DOHH2 (cell line): Measurements from ENCODE around the gene ITGAE.
"Not testable (repeated sequence)": the region's sequence is repeated elsewhere in the genome, so short reads cannot be mapped to it uniquely, and the experiment has no call there.

Experiments used
- H3F3A ChIP-seq: fragments of 200-600 bp; sonication (generic), shearing (Covaris generic); 2 replicates; pipeline ENCODE4 v1.6.0; 2016; ENCODE audit warnings: antibody characterized with exemption, mild to moderate bottlenecking; ENCODE audit not compliant: control insufficient read depth, insufficient read depth
- H3K27ac ChIP-seq: fragments of 200-600 bp; sonication (generic); 2 replicates; pipeline ENCODE4 v1.5.1; 2014; ENCODE audit warnings: low read depth, mild to moderate bottlenecking, low read length, moderate library complexity
- H3K27me3 ChIP-seq: fragments of 200-600 bp; sonication (generic); 2 replicates; pipeline ENCODE4 v1.6.1; 2014; ENCODE audit warnings: mild to moderate bottlenecking, low read length, mixed read lengths; ENCODE audit not compliant: control insufficient read depth
- H3K36me3 ChIP-seq: fragments of 200-600 bp; sonication (generic); 2 replicates; pipeline ENCODE4 v1.6.1; 2014; ENCODE audit warnings: mild to moderate bottlenecking, low read length, moderate library complexity, mixed read lengths; ENCODE audit not compliant: control insufficient read depth
- H3K4me1 ChIP-seq: fragments of 200-600 bp; sonication (generic); 2 replicates; pipeline ENCODE4 v1.6.1; 2014; ENCODE audit warnings: mild to moderate bottlenecking, low read length, mixed read lengths; ENCODE audit not compliant: control insufficient read depth
- H3K4me2 ChIP-seq: fragments of 200-600 bp; sonication (generic); 2 replicates; pipeline ENCODE4 v1.6.0; 2014; ENCODE audit warnings: mild to moderate bottlenecking, low read length, moderate library complexity
- H3K4me3 ChIP-seq: fragments of 200-600 bp; sonication (generic); 2 replicates; pipeline ENCODE4 v1.5.1; 2014; ENCODE audit warnings: mild to moderate bottlenecking, low read length, mixed read lengths
- H3K79me2 ChIP-seq: fragments of 200-600 bp; sonication (generic); 2 replicates; pipeline ENCODE4 v1.6.1; 2014; ENCODE audit warnings: mild to moderate bottlenecking, low read length, mixed read lengths; ENCODE audit not compliant: control insufficient read depth
- H3K9me2 ChIP-seq: fragments of 200-600 bp; sonication (generic); replicated peaks from 2 replicates; pipeline ENCODE4 v1.6.1; 2014; ENCODE audit warnings: mild to moderate bottlenecking, low read length, mixed read lengths; ENCODE audit not compliant: control insufficient read depth
- H3K9me3 ChIP-seq: fragments of 200-600 bp; sonication (generic); 2 replicates; pipeline ENCODE4 v1.6.1; 2014; ENCODE audit warnings: antibody characterized with exemption, low read length, mixed read lengths; ENCODE audit not compliant: control insufficient read depth, insufficient read depth
- H4K20me1 ChIP-seq: fragments of 200-600 bp; sonication (generic); 2 replicates; pipeline ENCODE4 v1.6.0; 2014; ENCODE audit warnings: low read depth, mild to moderate bottlenecking, antibody characterized with exemption, low read length, moderate library complexity; ENCODE audit not compliant: control insufficient read depth, insufficient read depth
- CTCF ChIP-seq: fragments of 200-600 bp; sonication (generic); IDR thresholded peaks from one replicate; pipeline ENCODE4 v1.5.1; 2014; ENCODE audit warnings: antibody characterized with exemption, mild to moderate bottlenecking, low read depth, low read length; ENCODE audit not compliant: poor library complexity, severe bottlenecking
- EZH2phosphoT487 ChIP-seq: fragments of 200-600 bp; sonication (generic); IDR thresholded peaks from 2 replicates; pipeline ENCODE4 v1.6.1; 2017; ENCODE audit warnings: borderline replicate concordance, mild to moderate bottlenecking, antibody characterized with exemption, low read length, moderate library complexity, mixed read lengths

Gene ITGAE

GRCh38 chr17:3712811-3713463 is 88.1 kb downstream of the ITGAE start:
- Histone ChIP-seq H3K9me2 (no peaks in the 10 kb centered on the region), H3K4me1 (peaks cover 44% of the 10 kb centered on the region), H3F3A (peaks cover 24% of the 10 kb centered on the region), H3K79me2 (no peaks in the 10 kb centered on the region), H4K20me1 (no peaks in the 10 kb centered on the region), H3K27me3 (no peaks in the 10 kb centered on the region), H3K4me2 (peak overlapping the region; percentile 30), H3K9me3 (no peaks in the 10 kb centered on the region), H3K36me3 (peaks cover 52% of the 10 kb centered on the region), H3K27ac (0 out of 2 replicates have a peak overlapping the region, but pooled peaks have one; percentile 21), H3K4me3 (no peak overlapping the region; the same call in 1 of the 2 replicates)
- no peak for TF ChIP-seq CTCF
- no peak for TF ChIP-seq EZH2phosphoT487

- Histone ChIP-seq H3K27ac (peak overlapping the region; percentile 30; the same call in 1 of the 2 replicates), H3K9me3 (no peaks in the 10 kb centered on the region), H3K4me1 (peaks cover 43% of the 10 kb centered on the region), H3K4me3 (peak overlapping the region; percentile 13; the same call in 1 of the 2 replicates), H3K27me3 (no peaks in the 10 kb centered on the region), H3K4me2 (peak overlapping the region; percentile 34), H4K20me1 (no peaks in the 10 kb centered on the region), H3F3A (peaks cover 24% of the 10 kb centered on the region), H3K9me2 (no peaks in the 10 kb centered on the region), H3K79me2 (no peaks in the 10 kb centered on the region), H3K36me3 (peaks cover 32% of the 10 kb centered on the region)
- no peak for TF ChIP-seq CTCF
Measured at GRCh38 chr17:3710951-3711383, 90.0 kb downstream of the ITGAE start.

GRCh38 chr17:3708366-3708765 is 92.6 kb downstream of the ITGAE start:
- Histone ChIP-seq H3K4me1 (peaks cover 32% of the 10 kb centered on the region), H3K27ac (no peak overlapping the region), H3K4me2 (no peak overlapping the region), H3K9me3 (no peaks in the 10 kb centered on the region), H3K79me2 (no peaks in the 10 kb centered on the region), H3F3A (peaks cover 21% of the 10 kb centered on the region), H3K4me3 (no peak overlapping the region), H3K9me2 (no peaks in the 10 kb centered on the region), H4K20me1 (no peaks in the 10 kb centered on the region), H3K27me3 (no peaks in the 10 kb centered on the region), H3K36me3 (peaks cover 16% of the 10 kb centered on the region)
- no peak for TF ChIP-seq EZH2phosphoT487
- no peak for TF ChIP-seq CTCF

GRCh38 chr17:3705718-3705984 is 95.3 kb downstream of the ITGAE start:
- peaks cover 12% of the 10 kb centered on the region; the same call in 1 of the 2 replicates for H3F3A ChIP-seq
- not testable (repeated sequence) for H4K20me1 ChIP-seq, H3K79me2 ChIP-seq, H3K4me1 ChIP-seq, H3K27me3 ChIP-seq, H3K36me3 ChIP-seq, H3K4me2 ChIP-seq, H3K9me2 ChIP-seq, H3K27ac ChIP-seq, H3K9me3 ChIP-seq, H3K4me3 ChIP-seq
